ENCODE results near the gene PRDM15.

Gene PRDM15

GRCh38 chr21:41864311-41865001 lies 14.7 kb downstream of the PRDM15 start:
- DNase-seq (ENCODE audit: low read depth in 2 of 2) = no peak

DNA sequence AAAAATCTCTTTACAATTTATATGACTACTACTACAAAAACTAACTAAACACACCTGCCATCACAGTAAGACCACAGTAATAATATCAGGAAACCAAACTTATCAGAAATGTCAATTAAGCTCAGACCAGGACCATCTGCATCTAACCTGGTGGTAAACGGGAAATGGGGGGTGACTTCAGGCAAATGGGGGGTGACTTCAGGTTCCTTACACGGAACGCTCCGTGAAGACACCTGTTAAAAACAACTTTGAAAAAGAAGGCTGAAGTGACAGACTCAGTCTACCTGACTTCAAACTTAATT lies 15.8 kb downstream of the PRDM15 start:
- DNase-seq (ENCODE audit: low read depth in 2 of 2) = no peak

- no peak for DNase-seq (ENCODE audit: low read depth in 2 of 2)
These were observed 17.2 kb downstream of the PRDM15 start for GRCh38 chr21:41861987-41862386.

- DNase-seq (ENCODE audit: low read depth in 2 of 2) = no peak
These were observed 17.9 kb downstream of the PRDM15 start for GRCh38 chr21:41861255-41861654.

DNA sequence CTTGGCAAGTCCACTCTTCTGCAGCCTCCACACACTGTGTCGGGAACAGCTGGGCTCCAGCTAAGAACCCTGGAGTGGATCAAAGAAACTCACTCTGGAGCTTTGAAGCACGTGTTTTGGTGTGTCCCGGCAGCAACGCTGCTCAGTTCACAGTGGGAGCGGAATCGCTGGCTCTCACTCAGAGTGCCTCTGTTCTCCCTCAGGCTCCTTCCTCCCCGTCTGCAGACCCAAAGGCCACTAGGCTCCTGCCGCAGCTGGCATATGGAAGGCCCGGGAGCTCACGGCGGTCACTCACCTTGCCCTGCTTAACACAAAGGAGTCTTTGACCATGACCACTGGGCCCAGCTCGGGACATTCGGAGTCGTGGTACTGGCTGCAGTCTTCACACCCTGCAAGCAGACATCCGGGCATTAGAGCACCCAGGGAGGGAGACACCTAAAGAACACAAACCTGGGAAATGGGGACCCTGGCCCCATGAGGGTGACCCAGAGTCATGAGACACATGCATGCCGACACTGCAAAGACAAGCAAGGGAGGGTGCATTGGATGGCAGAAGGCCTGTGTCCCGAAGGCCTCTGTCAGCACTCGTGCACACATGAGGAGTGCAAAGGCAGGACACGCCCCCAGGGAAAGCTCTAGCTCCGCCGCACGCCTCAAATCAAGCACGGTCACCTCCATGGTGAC lies 19.7 kb downstream of the PRDM15 start:
- DNase-seq (ENCODE audit: low read depth in 2 of 2) = no peak

DNA sequence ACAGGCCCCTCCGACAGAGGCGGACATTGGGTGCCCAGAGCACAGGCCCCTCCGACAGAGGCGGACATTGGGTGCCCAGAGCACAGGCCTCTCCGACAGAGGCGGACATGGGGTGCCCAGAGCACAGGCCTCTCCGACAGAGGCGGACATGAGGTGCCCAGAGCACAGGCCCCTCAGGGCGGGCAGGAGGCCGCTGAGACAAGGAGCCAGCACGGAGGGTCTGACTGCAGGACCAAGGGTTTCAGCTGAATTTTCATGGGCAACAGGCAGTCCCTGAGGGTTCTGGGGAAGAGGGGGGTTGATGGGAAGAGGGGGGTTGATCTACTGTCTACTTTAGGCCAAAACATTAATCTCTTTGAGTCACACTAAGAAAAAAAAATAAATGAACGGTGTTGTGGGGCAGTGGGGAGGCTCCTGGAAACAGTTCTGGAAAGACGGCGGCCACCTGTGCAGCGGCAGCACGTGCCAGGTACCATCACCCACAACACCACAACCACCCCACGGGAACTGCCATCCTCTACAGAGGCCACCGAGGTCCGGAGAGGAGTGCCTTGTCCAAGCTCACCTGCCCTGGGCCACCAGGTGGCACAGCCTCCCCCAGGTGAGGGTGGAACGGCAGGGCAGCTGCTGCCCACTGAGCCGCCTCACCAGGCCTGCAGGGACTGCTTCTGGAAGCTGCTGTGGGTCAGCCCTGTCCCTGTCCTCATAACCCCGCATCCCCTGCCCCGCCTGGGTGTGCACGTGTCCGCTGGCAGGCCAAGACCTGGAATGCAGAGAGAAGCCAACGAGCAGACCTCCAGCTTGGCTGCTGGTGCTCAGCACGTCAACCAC lies 20.5 kb downstream of the PRDM15 start:
- no peak for DNase-seq (ENCODE audit: low read depth in 2 of 2)

DNA sequence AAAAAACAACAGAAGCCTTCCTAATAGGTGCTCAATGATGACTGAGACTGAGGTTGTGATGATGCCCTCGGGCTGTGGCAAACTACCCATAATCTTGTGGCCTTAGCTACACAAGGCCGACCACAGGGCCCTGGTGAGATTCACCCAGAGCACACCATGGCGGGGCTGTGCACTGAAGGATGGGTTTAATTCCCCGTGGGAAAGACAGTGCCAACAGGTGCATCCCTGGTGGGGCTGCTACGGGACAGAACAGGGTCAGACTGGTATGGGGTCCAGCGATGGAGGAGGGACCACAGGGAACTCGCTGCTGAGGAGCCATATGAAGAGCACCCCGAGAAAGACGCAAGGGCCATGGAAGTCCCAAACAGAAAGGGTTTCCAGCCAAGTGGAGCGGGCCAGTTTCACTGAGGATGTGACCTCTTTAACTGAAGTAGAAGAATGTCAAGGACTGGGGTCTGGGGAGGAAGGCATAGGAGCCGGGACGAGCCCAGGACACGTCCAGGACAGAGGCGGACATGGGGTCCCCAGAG lies 21.3 kb downstream of the PRDM15 start:
- DNase-seq (ENCODE audit: low read depth in 2 of 2) = no peak

GRCh38 chr21:41856572-41856971 lies 22.6 kb downstream of the PRDM15 start:
- DNase-seq (ENCODE audit: low read depth in 2 of 2) = no peak

GRCh38 chr21:41854426-41854995 lies 24.6 kb downstream of the PRDM15 start:
- no peak for DNase-seq (ENCODE audit: low read depth in 2 of 2)

DNA sequence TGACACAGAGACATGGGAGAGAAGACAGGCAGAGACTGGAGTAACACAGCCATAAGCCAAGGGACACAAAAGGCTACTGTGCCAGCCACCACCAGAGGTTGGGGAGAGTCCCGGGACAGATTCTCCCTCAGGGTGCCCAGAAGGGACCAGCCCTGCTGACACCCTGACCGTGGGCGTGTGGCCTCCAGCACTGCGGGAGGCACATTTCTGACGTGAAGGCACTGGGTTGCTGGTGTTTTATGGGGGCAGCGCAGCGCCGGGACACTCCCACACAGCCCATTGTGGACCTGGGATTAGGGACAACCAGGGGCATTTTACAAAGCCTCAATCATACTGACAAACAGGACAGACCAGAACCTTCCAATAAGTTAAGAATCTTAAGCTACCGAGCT lies 26.2 kb downstream of the PRDM15 start:
- no peak for DNase-seq (ENCODE audit: low read depth in 2 of 2)

DNA sequence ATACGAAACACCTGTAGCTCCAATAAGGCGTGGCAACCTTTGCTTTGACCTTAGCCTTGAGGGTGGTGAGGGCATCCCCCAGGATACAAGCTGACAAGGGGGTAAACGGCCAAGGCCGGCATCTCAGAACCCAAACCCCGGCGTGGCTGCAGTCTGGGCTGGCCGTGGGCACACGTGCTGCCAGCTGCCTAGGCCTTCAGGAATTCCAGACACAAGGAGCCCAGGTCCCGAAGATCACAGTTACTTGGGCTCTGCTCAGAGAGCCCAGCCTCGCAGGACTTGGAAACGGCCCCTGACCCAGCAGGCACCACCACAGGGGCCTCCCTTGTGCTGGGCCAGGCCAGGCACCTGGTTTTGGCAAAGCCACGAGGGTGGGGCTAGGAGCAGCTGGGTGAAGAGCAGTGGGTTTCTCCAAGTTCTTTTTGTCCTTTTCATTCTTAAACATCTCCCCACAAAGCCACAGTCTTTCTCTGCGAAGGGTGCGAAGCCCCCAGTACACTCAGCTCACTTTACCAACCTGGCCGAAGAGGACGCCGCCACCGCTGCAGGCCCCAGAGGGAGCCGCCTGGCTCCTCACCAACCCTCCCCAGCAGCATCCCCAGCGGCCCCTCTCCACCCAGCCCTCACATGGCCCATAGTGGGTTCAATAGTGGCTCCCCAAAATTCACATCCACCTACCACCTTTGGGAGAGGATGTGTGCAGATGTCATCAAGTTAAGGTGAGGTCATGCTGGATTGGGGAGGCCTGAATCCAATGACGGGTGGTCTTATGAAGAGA lies 26.8 kb downstream of the PRDM15 start:
- no peak for DNase-seq (ENCODE audit: low read depth in 2 of 2)

GRCh38 chr21:41851090-41851790 lies 27.9 kb downstream of the PRDM15 start:
- no peak for DNase-seq (ENCODE audit: low read depth in 2 of 2)

DNA sequence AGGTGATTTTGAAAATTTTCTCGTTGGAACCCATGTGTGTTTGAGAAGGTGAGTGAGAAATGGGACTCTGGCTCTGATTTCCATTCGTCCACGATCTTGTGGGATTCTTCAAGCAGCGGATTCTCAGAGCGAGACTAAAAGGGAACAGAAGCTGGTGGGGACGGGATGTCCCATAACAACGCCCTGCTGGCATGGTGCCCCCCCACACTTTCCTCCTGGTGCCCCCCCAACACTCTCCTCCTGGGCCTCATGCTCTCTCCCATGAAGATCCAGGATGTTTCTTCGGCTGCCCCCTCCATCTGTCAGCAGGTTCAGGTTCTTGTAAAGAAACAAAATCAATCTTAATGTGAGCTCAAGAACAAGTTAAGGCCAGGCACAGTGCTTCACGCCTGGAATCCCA lies 29.1 kb downstream of the PRDM15 start:
- no peak for DNase-seq (ENCODE audit: low read depth in 2 of 2)

- no peak for DNase-seq (ENCODE audit: low read depth in 2 of 2)
These were observed 30.1 kb downstream of the PRDM15 start for GRCh38 chr21:41848958-41849580.

DNA sequence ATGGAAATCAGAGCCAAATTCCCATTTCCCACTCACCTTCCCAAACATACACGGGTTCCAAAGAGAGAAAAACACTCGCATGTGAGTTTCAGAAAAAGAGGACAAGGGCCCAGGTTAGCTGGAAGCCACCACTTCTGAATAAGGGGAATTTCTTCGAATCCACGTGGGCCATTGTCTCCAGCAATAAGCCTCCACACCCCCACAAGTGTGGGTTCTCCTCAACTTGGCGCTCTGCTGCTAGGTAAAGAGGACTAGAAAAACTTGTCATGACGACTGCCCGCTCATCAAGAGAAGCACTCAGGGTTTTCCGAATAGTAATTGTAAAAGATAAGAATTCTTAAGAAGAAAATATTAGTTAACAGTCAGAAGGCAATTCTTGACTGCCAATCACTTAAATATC lies 30.6 kb downstream of the PRDM15 start:
- DNase-seq (ENCODE audit: low read depth in 2 of 2) = no peak

GRCh38 chr21:41847066-41847804 lies 31.9 kb downstream of the PRDM15 start:
- no peak for DNase-seq (ENCODE audit: low read depth in 2 of 2)

GRCh38 chr21:41846536-41846935 lies 32.6 kb downstream of the PRDM15 start:
- no peak for DNase-seq (ENCODE audit: low read depth in 2 of 2)

DNA sequence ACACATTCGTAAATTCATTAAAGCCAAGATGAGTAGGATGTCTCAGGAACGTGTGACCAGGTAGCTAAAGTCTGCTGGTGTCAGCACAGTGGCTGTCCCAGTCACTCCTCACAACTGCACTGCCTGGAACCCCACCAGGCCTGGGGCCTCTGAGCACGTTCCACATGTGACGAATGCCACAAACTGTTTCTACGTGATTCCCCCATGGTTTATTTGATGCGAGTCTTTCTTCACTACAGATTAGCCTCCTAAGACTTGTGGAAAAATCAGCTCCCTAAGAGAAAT lies 33.2 kb downstream of the PRDM15 start:
- no peak for DNase-seq (ENCODE audit: low read depth in 2 of 2)

DNA sequence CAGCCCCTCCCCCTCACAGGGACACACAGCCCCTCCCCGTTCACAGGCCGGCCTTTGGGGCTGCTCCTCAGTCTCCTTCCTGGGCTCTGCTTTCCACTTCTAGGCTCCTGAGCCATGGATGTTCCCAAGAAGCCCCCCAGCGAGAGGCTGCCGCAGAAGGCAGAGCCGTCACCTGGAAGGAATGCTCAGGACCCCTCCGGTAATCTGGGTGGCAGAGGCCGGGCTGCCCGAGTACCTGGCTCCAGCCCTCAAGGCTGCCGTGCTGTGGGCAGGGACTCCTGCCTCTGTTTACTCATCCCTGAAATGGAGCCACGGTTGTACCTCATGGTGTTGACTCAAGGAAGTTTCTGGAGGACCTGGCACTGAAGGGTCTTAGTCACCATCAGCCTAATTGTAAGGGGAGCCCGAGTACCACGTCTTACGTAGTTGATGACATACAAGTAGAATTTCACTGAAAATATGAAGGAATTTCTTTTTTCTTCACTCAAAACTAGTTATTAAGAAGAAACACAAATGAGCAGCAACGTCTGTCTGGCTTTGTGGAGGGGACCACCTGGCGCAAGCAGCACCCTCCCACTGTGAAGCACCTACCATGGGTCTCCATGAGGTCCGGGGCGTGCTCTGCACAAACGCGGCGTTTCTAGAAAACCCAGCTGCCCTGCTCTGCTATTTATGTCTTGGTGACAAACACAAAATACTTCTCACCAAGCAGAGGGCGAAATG lies 33.7 kb downstream of the PRDM15 start:
- DNase-seq (ENCODE audit: low read depth in 2 of 2) = no peak

All from stimulated activated CD4-positive, alpha-beta T cell treated with anti-CD3 and anti-CD28 coated beads, Interleukin-15, amount 100 ng/mL, for 48 hours (primary cell).